SJCRH30 (cell line): Measurements from ENCODE around the gene GRIK1. TPM values are rescaled to one million over a fixed set of nuclear protein-coding genes. Genes with fewer than 3 reads are reported as not detected.

ENCODE experiments used
- DNase-seq, 2 experiments: peaks; one replicate each; pipeline ENCODE4 v3.0.0-alpha.2; 2015 to 2020
- H3K27ac ChIP-seq: fragments of 250-450 bp; sonication (Bioruptor Pico); 2 replicates; pipeline ENCODE4 v1.5.1; 2020; ENCODE audit warnings: mild to moderate bottlenecking, moderate library complexity
- H3K27me3 ChIP-seq: fragments of 250-450 bp; sonication (Bioruptor Pico); 2 replicates; pipeline ENCODE4 v1.5.1; 2020; ENCODE audit warnings: mild to moderate bottlenecking, moderate library complexity
- H3K36me3 ChIP-seq: fragments of 250-450 bp; sonication (Bioruptor Pico); 2 replicates; pipeline ENCODE4 v1.5.1; 2020; ENCODE audit warnings: mild to moderate bottlenecking, moderate library complexity
- H3K4me1 ChIP-seq: fragments of 250-450 bp; sonication (Bioruptor Pico); 2 replicates; pipeline ENCODE4 v1.5.1; 2020; ENCODE audit warnings: mild to moderate bottlenecking, moderate library complexity
- H3K4me3 ChIP-seq: fragments of 250-450 bp; sonication (Bioruptor Pico); 2 replicates; pipeline ENCODE4 v1.5.1; 2020; ENCODE audit warnings: mild to moderate bottlenecking, moderate library complexity
- H3K9me3 ChIP-seq: fragments of 250-450 bp; sonication (Bioruptor Pico); replicated peaks from 2 replicates; pipeline ENCODE4 v1.5.1; 2020; ENCODE audit warnings: mild to moderate bottlenecking, moderate library complexity
- total RNA-seq: library from RNA; depleted of rRNA; stranded (reverse); fragments of >200 nt; shearing (Covaris generic); gene quantifications from 2 replicates; pipeline ENCODE4 v1.2.3, GENCODE V29; 2014

Gene GRIK1
- total RNA-seq, 1 experiment from 2014 or later = not detected

- DNase-seq = no peak
- Histone ChIP-seq H3K27me3 (no peaks in the 10 kb centered on the region), H3K9me3 (no peaks in the 10 kb centered on the region), H3K36me3 (no peaks in the 10 kb centered on the region), H3K27ac (no peak overlapping the region), H3K4me3 (no peak overlapping the region), H3K4me1 (no peaks in the 10 kb centered on the region)
Observed at GRCh38 chr21:29578306-29578705, 361.5 kb downstream of the GRIK1 start.

DNA sequence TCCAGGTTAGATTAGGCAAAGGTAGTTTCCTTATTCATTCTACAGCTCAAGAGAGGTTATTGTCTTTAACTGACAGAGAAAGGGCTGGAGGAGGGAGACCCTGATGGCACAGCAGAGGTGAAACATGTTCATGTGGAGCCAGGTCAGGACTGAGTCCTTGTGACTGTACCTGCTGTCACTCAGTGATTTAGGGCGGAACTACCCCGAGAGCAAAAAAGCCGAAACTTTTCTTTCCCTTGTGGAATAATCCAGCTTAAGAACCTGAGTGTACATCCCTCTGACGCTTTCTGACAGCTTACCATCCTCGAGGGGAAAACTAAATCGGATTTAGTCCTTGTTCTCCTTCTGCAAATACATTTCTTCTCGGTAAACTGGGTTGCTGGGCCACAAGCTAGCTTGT is 367.8 kb downstream of the GRIK1 start:
- no peaks in the 10 kb centered on the region for H3K27me3 ChIP-seq
- no peaks in the 10 kb centered on the region for H3K36me3 ChIP-seq
- H3K27ac ChIP-seq = no peak overlapping the region
- no peaks in the 10 kb centered on the region for H3K4me1 ChIP-seq
- no peaks in the 10 kb centered on the region for H3K9me3 ChIP-seq
- H3K4me3 ChIP-seq = no peak overlapping the region
- DNase-seq = no peak

GRCh38 chr21:29568020-29568697 is 371.6 kb downstream of the GRIK1 start:
- Histone ChIP-seq H3K27ac (no peak overlapping the region), H3K9me3 (no peaks in the 10 kb centered on the region), H3K27me3 (no peaks in the 10 kb centered on the region), H3K4me1 (peaks cover 11% of the 10 kb centered on the region), H3K4me3 (no peak overlapping the region), H3K36me3 (no peaks in the 10 kb centered on the region)
- DNase-seq = no peak

DNA sequence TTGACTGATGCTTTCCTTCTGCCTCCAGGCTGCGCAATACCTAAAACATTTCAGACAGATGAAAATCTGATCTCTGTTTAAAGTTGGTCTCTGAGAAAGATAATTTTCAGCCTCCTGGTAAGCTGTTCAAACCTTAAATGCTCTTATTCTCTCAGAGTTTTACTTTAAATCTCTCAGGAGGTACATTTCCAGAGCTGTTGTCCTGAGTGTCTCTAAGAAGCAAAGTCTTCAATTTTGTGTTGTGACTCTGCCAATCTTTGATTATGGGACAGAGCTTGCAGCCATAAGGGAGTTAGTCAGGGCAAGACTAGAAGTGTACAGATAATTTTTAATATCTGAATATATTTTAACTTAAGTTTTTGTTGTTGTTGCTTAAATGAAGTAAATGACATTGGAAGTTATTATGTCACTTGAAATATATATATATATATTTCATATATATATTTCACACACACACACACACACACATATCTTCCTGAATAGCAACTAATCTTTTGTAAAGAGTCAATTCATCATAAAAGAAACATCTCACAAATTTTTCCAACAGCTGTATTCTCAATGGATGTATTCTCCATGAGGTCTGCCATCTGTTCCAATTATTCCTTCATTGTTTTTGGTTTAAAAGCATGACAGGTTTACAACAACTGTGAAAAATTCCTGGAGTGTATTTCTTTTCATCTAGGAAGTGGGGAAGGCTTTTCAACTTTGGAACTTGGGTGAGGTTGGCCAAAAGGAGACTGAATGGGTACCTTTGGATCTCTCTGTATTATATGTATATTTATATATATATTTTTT is 381.7 kb downstream of the GRIK1 start:
- Histone ChIP-seq H3K4me3 (no peak overlapping the region), H3K4me1 (peaks cover 28% of the 10 kb centered on the region), H3K27me3 (no peaks in the 10 kb centered on the region), H3K27ac (peak overlapping the region; percentile 95), H3K9me3 (peaks cover 2% of the 10 kb centered on the region; the same call in 1 of the 2 replicates), H3K36me3 (no peaks in the 10 kb centered on the region)
- DNase-seq = peak; percentile 7 to 87

DNA sequence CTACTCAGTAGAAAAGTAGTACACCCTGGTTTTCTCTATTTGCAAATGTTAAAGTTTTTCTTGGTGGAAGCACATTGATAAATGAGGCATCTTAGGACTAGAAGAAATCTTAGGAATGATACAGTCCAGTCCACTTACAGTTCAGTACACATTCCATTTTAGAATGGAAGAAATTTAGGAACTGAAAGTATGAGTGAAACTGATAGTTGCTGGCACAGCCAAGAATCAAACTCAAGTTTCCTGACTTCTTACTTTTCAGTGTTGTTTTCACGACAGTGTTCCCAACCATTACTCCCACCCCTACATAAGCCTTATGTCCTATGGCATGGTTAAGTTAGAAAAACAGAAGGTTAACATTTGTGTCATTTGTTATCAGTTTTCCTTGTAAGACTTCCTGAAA is 382.6 kb downstream of the GRIK1 start:
- H3K27me3 ChIP-seq = no peaks in the 10 kb centered on the region
- H3K9me3 ChIP-seq = peaks cover 2% of the 10 kb centered on the region; the same call in 1 of the 2 replicates
- DNase-seq = no peak
- H3K4me3 ChIP-seq = no peak overlapping the region
- no peaks in the 10 kb centered on the region for H3K36me3 ChIP-seq
- peak overlapping the region; percentile 95 for H3K27ac ChIP-seq
- peaks cover 28% of the 10 kb centered on the region for H3K4me1 ChIP-seq

DNA sequence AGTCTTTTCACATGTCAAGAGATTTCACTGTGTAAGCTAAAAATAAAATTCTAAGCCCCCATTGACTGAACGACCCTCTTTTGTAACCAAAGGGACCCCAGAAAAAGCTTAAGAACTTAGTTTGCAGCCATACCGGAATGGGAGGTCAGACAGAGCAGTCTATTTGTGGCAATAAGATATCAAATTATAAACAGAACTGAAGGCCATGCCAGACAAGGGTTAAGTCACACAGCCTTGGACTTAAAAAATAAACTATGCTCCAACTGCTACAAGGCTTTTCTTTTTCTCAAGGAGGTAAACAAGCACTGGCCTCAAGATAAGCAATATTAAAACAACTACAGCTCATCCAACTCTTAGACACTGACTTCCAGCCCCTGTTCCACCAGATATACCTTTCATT is 384.2 kb downstream of the GRIK1 start:
- H3K4me1 ChIP-seq = peaks cover 28% of the 10 kb centered on the region
- no peaks in the 10 kb centered on the region for H3K36me3 ChIP-seq
- no peaks in the 10 kb centered on the region for H3K27me3 ChIP-seq
- H3K9me3 ChIP-seq = peaks cover 2% of the 10 kb centered on the region; the same call in 1 of the 2 replicates
- no peak overlapping the region for H3K4me3 ChIP-seq
- DNase-seq = no peak
- H3K27ac ChIP-seq = no peak overlapping the region

DNA sequence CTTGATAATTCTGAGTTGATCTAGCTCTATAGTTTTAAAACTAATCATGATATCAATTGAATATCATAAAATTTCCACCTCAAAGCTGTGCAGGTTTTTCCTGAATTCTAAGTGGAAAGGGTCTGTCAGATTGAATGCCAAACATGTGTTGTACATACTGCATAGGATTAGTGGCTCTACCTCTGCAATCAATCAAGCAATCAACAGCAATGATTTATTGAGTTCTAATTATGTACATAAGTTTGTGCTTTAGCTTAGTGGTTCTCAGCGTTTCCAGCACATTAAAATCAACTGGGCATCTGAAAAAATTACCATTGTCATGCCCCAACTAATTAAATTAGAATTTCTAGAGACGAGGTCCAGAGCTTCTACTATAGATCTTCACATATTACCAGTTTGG is 389.6 kb downstream of the GRIK1 start:
- no peaks in the 10 kb centered on the region for H3K4me1 ChIP-seq
- no peak overlapping the region for H3K4me3 ChIP-seq
- H3K27ac ChIP-seq = no peak overlapping the region
- DNase-seq = no peak
- H3K36me3 ChIP-seq = no peaks in the 10 kb centered on the region
- no peaks in the 10 kb centered on the region for H3K9me3 ChIP-seq
- H3K27me3 ChIP-seq = no peaks in the 10 kb centered on the region

DNA sequence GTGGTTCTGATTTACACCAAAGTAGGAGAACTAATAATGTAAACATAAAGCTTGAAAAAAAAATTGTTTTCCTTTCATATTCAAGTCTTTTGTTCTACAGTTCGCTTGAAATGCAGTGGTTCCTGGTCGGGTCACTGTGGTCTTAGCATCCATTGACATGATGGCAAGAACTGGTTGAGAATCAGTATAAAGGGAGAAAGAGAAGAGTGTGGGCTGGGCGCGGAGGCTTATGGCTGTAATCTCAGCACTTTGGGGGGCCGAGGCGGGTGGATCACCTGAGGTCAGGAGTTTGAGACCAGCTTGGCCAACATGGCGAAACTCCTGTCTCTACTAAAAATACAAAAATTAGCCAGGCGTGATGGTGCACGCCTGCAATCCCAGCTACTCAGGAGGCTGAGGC is 390.2 kb downstream of the GRIK1 start:
- Histone ChIP-seq H3K36me3 (no peaks in the 10 kb centered on the region), H3K27me3 (no peaks in the 10 kb centered on the region), H3K4me1 (no peaks in the 10 kb centered on the region), H3K9me3 (no peaks in the 10 kb centered on the region), H3K4me3 (no peak overlapping the region), H3K27ac (no peak overlapping the region)
- no peak for DNase-seq

- H3K9me3 ChIP-seq = no peaks in the 10 kb centered on the region
- H3K27me3 ChIP-seq = no peaks in the 10 kb centered on the region
- H3K4me3 ChIP-seq = no peak overlapping the region
- peaks cover 2% of the 10 kb centered on the region; the same call in 1 of the 2 replicates for H3K4me1 ChIP-seq
- no peak overlapping the region for H3K27ac ChIP-seq
- no peak for DNase-seq
- H3K36me3 ChIP-seq = no peaks in the 10 kb centered on the region
Observed at GRCh38 chr21:29547998-29548397, 391.8 kb downstream of the GRIK1 start.

DNA sequence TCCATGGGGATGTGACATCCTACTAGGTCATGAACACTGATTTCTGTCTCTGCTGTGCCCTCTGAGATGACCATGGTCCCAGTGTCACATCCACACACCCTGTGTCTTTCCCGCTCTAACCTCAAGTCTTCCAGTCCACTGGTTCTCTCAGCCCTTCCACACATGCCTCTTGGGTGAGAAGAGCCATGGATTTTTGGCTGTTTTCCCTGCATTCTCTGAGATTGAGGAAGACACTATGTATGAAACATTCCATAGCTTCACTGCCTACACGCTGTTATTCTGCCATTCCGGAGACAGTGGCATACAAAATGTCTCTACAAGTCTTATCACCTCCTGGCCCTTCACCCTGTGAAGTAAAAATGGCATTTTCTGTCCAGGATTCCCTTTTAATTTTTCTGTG is 393.7 kb downstream of the GRIK1 start:
- Histone ChIP-seq H3K27me3 (no peaks in the 10 kb centered on the region), H3K9me3 (no peaks in the 10 kb centered on the region), H3K4me3 (no peak overlapping the region), H3K36me3 (no peaks in the 10 kb centered on the region), H3K4me1 (peaks cover 2% of the 10 kb centered on the region; the same call in 1 of the 2 replicates), H3K27ac (no peak overlapping the region)
- no peak for DNase-seq

DNA sequence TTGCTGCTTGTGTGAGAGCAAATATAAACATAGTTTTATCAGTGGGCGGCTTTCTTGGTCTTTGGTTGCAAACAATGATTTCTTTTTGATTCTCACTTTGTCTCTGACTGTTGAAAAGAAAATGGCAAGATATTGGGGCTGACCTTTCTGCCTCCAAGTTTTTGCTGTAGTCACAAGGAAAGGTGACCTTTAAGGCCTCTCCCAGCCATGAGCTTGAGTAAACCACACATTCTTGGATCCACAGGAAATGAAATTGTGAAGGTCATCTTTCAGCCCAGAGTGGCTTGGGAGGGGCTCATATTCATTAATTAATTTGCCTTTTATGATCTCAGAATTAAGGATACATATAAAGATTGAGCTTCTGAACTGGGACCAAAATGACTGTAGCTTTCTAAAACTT is 399.5 kb downstream of the GRIK1 start:
- Histone ChIP-seq H3K27ac (no peak overlapping the region), H3K4me1 (peaks cover 8% of the 10 kb centered on the region), H3K4me3 (no peak overlapping the region), H3K9me3 (no peaks in the 10 kb centered on the region), H3K36me3 (no peaks in the 10 kb centered on the region), H3K27me3 (no peaks in the 10 kb centered on the region)
- no peak for DNase-seq

DNA sequence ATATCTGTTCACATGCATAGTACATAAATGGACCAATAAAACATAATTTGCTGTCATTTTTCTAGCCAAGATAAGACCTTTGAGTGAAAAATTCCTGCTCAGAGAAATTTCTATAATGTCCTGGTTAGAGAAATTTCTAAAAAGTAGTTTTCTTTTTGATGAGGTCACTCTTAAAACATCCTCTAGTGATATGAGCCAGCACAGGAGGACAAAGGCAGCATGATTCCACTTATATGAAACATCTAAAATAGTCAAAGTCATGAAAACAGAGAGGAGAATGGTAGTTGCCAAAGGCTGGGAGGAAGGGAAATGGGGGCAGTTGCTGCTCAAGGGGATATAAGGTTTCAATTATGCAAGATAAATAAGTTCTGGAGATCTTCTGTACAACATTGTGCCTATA is 401.7 kb downstream of the GRIK1 start:
- no peaks in the 10 kb centered on the region for H3K36me3 ChIP-seq
- H3K9me3 ChIP-seq = no peaks in the 10 kb centered on the region
- H3K27ac ChIP-seq = no peak overlapping the region
- no peak overlapping the region for H3K4me3 ChIP-seq
- DNase-seq = no peak
- H3K4me1 ChIP-seq = peaks cover 6% of the 10 kb centered on the region
- H3K27me3 ChIP-seq = no peaks in the 10 kb centered on the region

GRCh38 chr21:29534448-29534847 is 405.3 kb downstream of the GRIK1 start:
- no peak overlapping the region for H3K27ac ChIP-seq
- no peaks in the 10 kb centered on the region for H3K9me3 ChIP-seq
- H3K4me3 ChIP-seq = no peak overlapping the region
- H3K36me3 ChIP-seq = no peaks in the 10 kb centered on the region
- no peak for DNase-seq
- H3K4me1 ChIP-seq = peaks cover 6% of the 10 kb centered on the region
- no peaks in the 10 kb centered on the region for H3K27me3 ChIP-seq

DNA sequence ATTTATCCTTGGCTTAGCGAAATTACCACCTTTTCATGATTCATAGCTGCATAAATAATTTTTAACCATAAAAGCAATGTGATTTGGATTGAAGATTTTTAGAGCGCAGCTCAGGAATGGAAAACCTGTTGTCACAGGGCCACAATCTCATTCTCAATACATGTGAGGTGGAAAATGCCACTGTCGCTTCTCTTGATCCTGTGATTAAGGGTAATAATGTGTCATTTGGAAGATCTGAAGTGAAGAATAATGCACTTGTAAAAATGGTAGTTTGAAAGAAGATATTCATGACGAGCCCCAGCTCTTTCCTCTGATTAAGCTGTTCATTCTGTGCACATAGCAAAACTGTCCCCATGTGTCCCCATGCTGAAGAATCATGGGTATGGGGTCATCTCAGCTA is 410.7 kb downstream of the GRIK1 start:
- Histone ChIP-seq H3K27me3 (no peaks in the 10 kb centered on the region), H3K4me1 (no peaks in the 10 kb centered on the region), H3K9me3 (peaks cover 13% of the 10 kb centered on the region; the same call in 1 of the 2 replicates), H3K36me3 (no peaks in the 10 kb centered on the region), H3K4me3 (no peak overlapping the region), H3K27ac (no peak overlapping the region)
- DNase-seq = no peak

GRCh38 chr21:29526545-29526944 is 413.3 kb downstream of the GRIK1 start:
- Histone ChIP-seq H3K4me1 (no peaks in the 10 kb centered on the region), H3K4me3 (no peak overlapping the region), H3K27me3 (no peaks in the 10 kb centered on the region), H3K27ac (no peak overlapping the region), H3K36me3 (no peaks in the 10 kb centered on the region), H3K9me3 (peaks cover 13% of the 10 kb centered on the region; the same call in 1 of the 2 replicates)
- no peak for DNase-seq
